Hepatocyte (in vitro differentiated cells): ENCODE data around the gene KDM6B. TPM values are rescaled to one million over a fixed set of nuclear protein-coding genes. Genes with fewer than 3 reads are reported as not detected.

Experiments
- DNase-seq: peaks from one replicate; pipeline ENCODE4 v3.0.0-alpha.2; 2016; ENCODE audit warnings: low spot score
- H2AFZ ChIP-seq: fragments of 200-600 bp; sonication (generic); 2 replicates; pipeline ENCODE4 v1.6.0; 2016; ENCODE audit warnings: antibody characterized with exemption, mild to moderate bottlenecking
- H3K27ac ChIP-seq: fragments of 200-600 bp; sonication (generic); 2 replicates; pipeline ENCODE4 v1.5.1; 2016; ENCODE audit warnings: mild to moderate bottlenecking
- H3K27me3 ChIP-seq: fragments of 200-600 bp; sonication (generic); 2 replicates; pipeline ENCODE4 v1.6.1; 2016
- H3K36me3 ChIP-seq: fragments of 200-600 bp; sonication (generic); replicated peaks from 2 replicates; pipeline ENCODE4 v1.5.1; 2016; ENCODE audit warnings: low read depth; ENCODE audit not compliant: insufficient read depth
- H3K4me1 ChIP-seq: fragments of 200-600 bp; sonication (generic); 2 replicates; pipeline ENCODE4 v1.5.1; 2016; ENCODE audit warnings: mild to moderate bottlenecking, moderate library complexity; ENCODE audit not compliant: insufficient read depth
- H3K4me2 ChIP-seq: fragments of 200-600 bp; sonication (generic); 2 replicates; pipeline ENCODE4 v1.6.0; 2016
- H3K4me3 ChIP-seq: fragments of 200-600 bp; sonication (generic); 2 replicates; pipeline ENCODE4 v1.5.1; 2016; ENCODE audit warnings: mild to moderate bottlenecking
- H3K79me2 ChIP-seq: fragments of 200-600 bp; sonication (generic); 2 replicates; pipeline ENCODE4 v1.6.0; 2017; ENCODE audit warnings: mild to moderate bottlenecking
- H3K9me2 ChIP-seq: fragments of 200-600 bp; sonication (generic); replicated peaks from 2 replicates; pipeline ENCODE4 v1.6.0; 2017; ENCODE audit warnings: mild to moderate bottlenecking; ENCODE audit not compliant: insufficient read depth
- H3K9me3 ChIP-seq: fragments of 200-600 bp; sonication (generic); 2 replicates; pipeline ENCODE4 v1.5.1; 2016; ENCODE audit warnings: low read depth, mild to moderate bottlenecking
- H4K20me1 ChIP-seq: fragments of 200-600 bp; sonication (generic); 2 replicates; pipeline ENCODE4 v1.6.0; 2016; ENCODE audit warnings: mild to moderate bottlenecking; ENCODE audit not compliant: insufficient read depth, poor library complexity, severe bottlenecking
- CTCF ChIP-seq: fragments of 200-600 bp; sonication (generic); IDR thresholded peaks from 2 replicates; pipeline ENCODE4 v1.5.1; 2016; ENCODE audit warnings: antibody characterized with exemption, mild to moderate bottlenecking; ENCODE audit not compliant: poor library complexity
- EZH2 ChIP-seq: fragments of 200-600 bp; sonication (generic); IDR thresholded peaks from 2 replicates; pipeline ENCODE4 v1.6.1; 2016; ENCODE audit warnings: antibody characterized with exemption, mild to moderate bottlenecking, borderline replicate concordance
- EZH2phosphoT487 ChIP-seq: fragments of 200-600 bp; sonication (generic); IDR thresholded peaks from one replicate; pipeline ENCODE4 v1.6.1; 2018; ENCODE audit warnings: antibody characterized with exemption, mild to moderate bottlenecking, low read depth, moderate library complexity; ENCODE audit not compliant: unreplicated experiment, severe bottlenecking
- WGBS: methylation state at CpG from one replicate; pipeline ENCODE4 v1.1.6; 2016; ENCODE audit warnings: low lambda C conversion rate; ENCODE audit errors: missing lambda C conversion rate; 5-methylcytosine and 5-hydroxymethylcytosine counted together
- polyA plus RNA-seq: library from polyadenylated mRNA; unstranded; fragments of >200 nt; fragmentation: Nextera tagmentation; extraction: Ambion mirVana; gene quantifications from 2 replicates; pipeline ENCODE4 v1.2.1, GENCODE V29; 2016
- total RNA-seq: library from RNA; depleted of rRNA; stranded (reverse); fragments of >200 nt; gene quantifications from 2 replicates; pipeline ENCODE4 v1.2.3, GENCODE V29; 2014

KDM6B gene
- total and polyA plus RNA-seq, 2 experiments from 2014 or later: 5.9 to 10.2 TPM

DNA sequence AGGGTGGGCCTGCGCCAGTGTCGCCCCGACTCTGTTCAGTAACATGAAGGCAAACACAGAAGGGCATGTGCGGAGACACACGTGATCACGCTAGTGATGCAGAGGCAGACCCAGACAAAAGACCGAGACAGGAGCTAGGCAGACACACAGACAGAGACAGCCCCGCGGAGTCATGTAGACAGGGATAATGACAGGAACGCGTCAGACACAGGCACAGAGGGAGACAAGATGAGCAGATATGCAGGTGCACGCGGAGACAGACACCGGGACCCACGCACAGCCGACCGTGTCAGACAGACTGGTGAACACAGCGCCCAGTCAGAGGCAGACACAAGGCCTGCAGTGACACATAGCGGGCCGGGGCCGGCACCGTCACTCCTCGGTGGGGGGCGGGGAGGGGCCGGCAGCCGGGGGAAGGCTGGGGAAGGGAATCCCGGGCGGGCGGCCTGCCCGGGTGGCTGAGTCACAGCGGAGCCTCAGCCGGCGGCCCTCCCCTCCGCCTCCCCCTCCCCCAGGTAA, 7.4 kb downstream of the KDM6B start:
- Histone ChIP-seq H4K20me1 (peaks cover 49% of the 10 kb centered on the region), H3K4me3 (peak overlapping the region; percentile 73), H3K27ac (peak overlapping the region; percentile 99), H3K4me1 (peaks cover 36% of the 10 kb centered on the region), H3K27me3 (no peaks in the 10 kb centered on the region), H3K79me2 (peaks cover 69% of the 10 kb centered on the region), H3K9me3 (no peaks in the 10 kb centered on the region), H2AFZ (no peak overlapping the region), H3K36me3 (no peaks in the 10 kb centered on the region), H3K4me2 (peak overlapping the region; percentile 94), H3K9me2 (no peaks in the 10 kb centered on the region)
- 4% methylated on average over 18 of the region's 34 CpGs for WGBS
- TF ChIP-seq EZH2phosphoT487: no peak
- no peak for TF ChIP-seq EZH2
- TF ChIP-seq CTCF: peak; percentile 42
- peak; percentile 96 for DNase-seq

GRCh38 chr17:7841915-7842379, 7.9 kb downstream of the KDM6B start:
- H3K79me2 ChIP-seq: peaks cover 71% of the 10 kb centered on the region
- no peaks in the 10 kb centered on the region for H3K9me2 ChIP-seq
- peak overlapping the region; percentile 99 for H3K27ac ChIP-seq
- H3K4me3 ChIP-seq: peak overlapping the region; percentile 73
- DNase-seq: peak; percentile 97
- no peak overlapping the region for H2AFZ ChIP-seq
- TF ChIP-seq EZH2phosphoT487: no peak
- no peak for TF ChIP-seq EZH2
- no peak for TF ChIP-seq CTCF
- peaks cover 36% of the 10 kb centered on the region for H3K4me1 ChIP-seq
- no peaks in the 10 kb centered on the region for H3K36me3 ChIP-seq
- peaks cover 52% of the 10 kb centered on the region for H4K20me1 ChIP-seq
- no peaks in the 10 kb centered on the region for H3K9me3 ChIP-seq
- 1% methylated on average over 28 of the region's 46 CpGs for WGBS
- H3K4me2 ChIP-seq: peak overlapping the region; percentile 94
- no peaks in the 10 kb centered on the region for H3K27me3 ChIP-seq

DNA sequence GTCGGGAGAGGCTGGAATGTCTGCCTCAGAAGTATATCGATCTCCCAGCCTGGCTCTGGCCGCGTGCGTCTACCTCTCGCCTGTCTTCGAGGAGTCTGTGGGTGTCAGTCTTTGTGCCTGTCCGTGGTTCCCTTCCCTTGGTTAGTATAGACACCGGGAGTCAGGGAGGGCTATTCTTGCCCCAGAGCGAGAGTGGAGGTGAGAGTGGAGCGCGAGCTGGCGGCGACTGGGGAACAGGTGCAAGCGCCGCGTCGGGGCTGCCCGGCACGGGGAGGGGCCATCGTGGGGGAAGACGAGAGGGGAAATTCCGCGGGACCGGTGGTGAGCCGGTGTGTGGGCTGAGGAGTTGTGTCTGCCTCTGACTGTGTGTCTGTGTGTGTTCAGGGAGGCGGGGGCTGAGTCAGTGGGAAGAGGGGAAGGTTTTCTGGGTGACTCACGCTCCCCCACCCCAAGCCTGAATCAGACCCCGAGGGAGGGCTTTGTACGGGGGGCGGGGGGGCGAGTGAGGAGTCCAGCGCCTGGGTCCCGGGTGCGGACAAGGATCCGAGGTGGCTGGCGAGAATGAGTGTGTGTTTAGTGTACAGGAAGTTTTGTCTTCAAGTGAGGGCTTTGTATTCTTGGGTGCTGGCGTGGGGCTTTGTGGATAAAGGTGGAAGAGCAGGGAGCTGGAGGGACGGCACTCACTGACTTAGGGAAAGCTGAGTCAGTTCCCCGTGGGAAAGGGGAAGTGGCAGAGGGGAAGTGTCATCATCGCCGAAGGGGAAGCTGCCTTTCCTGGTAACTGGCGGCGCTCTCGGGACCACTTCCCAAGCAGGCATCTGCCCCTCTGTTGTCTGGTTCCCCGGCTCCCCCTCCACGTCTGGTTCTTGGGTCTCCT, 8.6 kb downstream of the KDM6B start:
- DNase-seq: peak; percentile 91
- no peak overlapping the region for H2AFZ ChIP-seq
- H3K36me3 ChIP-seq: no peaks in the 10 kb centered on the region
- H3K4me3 ChIP-seq: peak overlapping the region; percentile 73
- peak overlapping the region; percentile 99 for H3K27ac ChIP-seq
- no peaks in the 10 kb centered on the region for H3K27me3 ChIP-seq
- peaks cover 52% of the 10 kb centered on the region for H4K20me1 ChIP-seq
- peak overlapping the region; percentile 94 for H3K4me2 ChIP-seq
- peaks cover 36% of the 10 kb centered on the region for H3K4me1 ChIP-seq
- peaks cover 72% of the 10 kb centered on the region for H3K79me2 ChIP-seq
- TF ChIP-seq EZH2 (no peak), CTCF (no peak), EZH2phosphoT487 (no peak)
- WGBS: under 1% methylated on average over 31 of the region's 47 CpGs
- H3K9me3 ChIP-seq: no peaks in the 10 kb centered on the region
- no peaks in the 10 kb centered on the region for H3K9me2 ChIP-seq
